ENCODE measurements around the gene FABP3. TPM values are rescaled to one million over a fixed set of nuclear protein-coding genes. Genes with fewer than 3 reads are reported as not detected.

FABP3 gene
- total and polyA plus RNA-seq, 2 of the 4 experiments (the other 2 are of a cell fraction) = 4.8 to 8.6 TPM

- in situ Hi-C loops (cut with MboI; ENCODE audit: low sequenced_read_pairs) (no loop called here), intact Hi-C loops (cut with micrococcal nuclease) (no loop called here), dilution Hi-C loops (cut with HindIII; ENCODE audit: low sequenced_read_pairs, unreplicated experiment) (no loop called here)
- Histone ChIP-seq H2BK120ac (ENCODE audit: low read depth, low read length) (no peak overlapping the region), H2BK15ac (ENCODE audit: low read depth, low read length) (no peak overlapping the region), H3K9ac (ENCODE audit: low read depth, low read length) (no peak overlapping the region), H3K14ac (replicated peaks; ENCODE audit: low read depth, low read length) (no peak overlapping the region), H4K91ac (ENCODE audit: insufficient read depth, low read depth, low read length) (no peak overlapping the region), H2AFZ (replicated peaks; ENCODE audit: low read length, poor library complexity) (no peak overlapping the region), H3K79me1 (ENCODE audit: low read depth in 1 of 2, low read length in 2 of 2) (no peaks in the 10 kb centered on the region; a peak in 1 of 4 replicates), H3K27ac (ENCODE audit: insufficient read depth, low read length) (no peak overlapping the region), H3K4me2 (ENCODE audit: low read depth, low read length) (no peak overlapping the region), H3K9me3 (ENCODE audit: control insufficient read depth, insufficient read depth, low read length) (no peaks in the 10 kb centered on the region), H2BK5ac (ENCODE audit: low read depth, low read length, poor library complexity, severe bottlenecking) (no peak overlapping the region), H4K20me1 (ENCODE audit: insufficient read depth, low read length) (no peaks in the 10 kb centered on the region), H2AK9ac (replicated peaks; ENCODE audit: low read depth, low read length, poor library complexity) (no peak overlapping the region), H3K18ac (ENCODE audit: low read depth, low read length) (no peak overlapping the region), H2BK20ac (ENCODE audit: low read depth, low read length) (no peak overlapping the region), H3K9me1 (ENCODE audit: insufficient read depth, low read length) (no peaks in the 10 kb centered on the region; the same call in 1 of the 2 replicates), H2AK5ac (ENCODE audit: low read depth, low read length) (no peak overlapping the region), H4K8ac (ENCODE audit: low read depth in 2 of 2, low read length in 2 of 2) (no peak overlapping the region), H3K27me3 (ENCODE audit: control insufficient read depth, insufficient read depth, low read length) (no peaks in the 10 kb centered on the region), H4K5ac (ENCODE audit: low read depth, low read length) (no peak overlapping the region), H3K4ac (ENCODE audit: low read depth, low read length) (no peak overlapping the region), H3K36me3 (ENCODE audit: control insufficient read depth, insufficient read depth, low read length) (peaks cover 17% of the 10 kb centered on the region), H3K4me3 (ENCODE audit: insufficient read depth, low read depth, low read length) (no peak overlapping the region), H3K56ac (ENCODE audit: extremely low read depth, insufficient read depth, low read length) (no peak overlapping the region), H3K23ac (ENCODE audit: low read depth, low read length) (no peak overlapping the region), H3K4me1 (ENCODE audit: control insufficient read depth, insufficient read depth, low read length) (no peaks in the 10 kb centered on the region)
- CTCF ChIA-PET = interaction anchor here (1.5 kb wide), 1 partner anchor 10 kb away, joined by 3 read pairs; no protein-coding TSS in a partner anchor
- TF ChIP-seq FOS (IDR thresholded peaks at IDR 0.05; ENCODE audit: low read depth, low read length) (no peak), MXI1 (IDR thresholded peaks at IDR 0.05; ENCODE audit: borderline replicate concordance, low read depth, low read length) (no peak), CTCF (conservative IDR thresholded peaks at IDR 0.05; ENCODE audit: low read depth, low read length) (no peak), CEBPB (IDR thresholded peaks at IDR 0.05; ENCODE audit: low read depth, low read length) (no peak), CHD1 (IDR thresholded peaks at IDR 0.05; ENCODE audit: low read depth, low read length) (no peak), POLR2A (IDR thresholded peaks at IDR 0.05; ENCODE audit: low read depth, low read length) (no peak), BHLHE40 (IDR thresholded peaks at IDR 0.05; ENCODE audit: low read depth, low read length) (no peak), RAD21 (IDR thresholded peaks at IDR 0.05; ENCODE audit: low read length) (no peak), RCOR1 (IDR thresholded peaks at IDR 0.05; ENCODE audit: insufficient replicate concordance, low read length) (no peak), NFE2L2 (IDR thresholded peaks at IDR 0.05; ENCODE audit: low read depth, low read length) (no peak), ELK1 (IDR thresholded peaks at IDR 0.05; ENCODE audit: borderline replicate concordance, low read depth, low read length) (no peak), MAFK (IDR thresholded peaks at IDR 0.05; ENCODE audit: low read depth, low read length) (no peak), SMC3 (IDR thresholded peaks at IDR 0.05; ENCODE audit: low read depth, low read length) (no peak), RFX5 (IDR thresholded peaks at IDR 0.05; ENCODE audit: low read depth, low read length) (no peak), MAZ (IDR thresholded peaks at IDR 0.05; ENCODE audit: borderline replicate concordance, low read depth, low read length) (no peak), USF2 (IDR thresholded peaks at IDR 0.05; ENCODE audit: low read depth, low read length) (no peak)
- POLR2A ChIA-PET (ENCODE audit: unreplicated experiment) = no interaction called here
- no TSS peak for BruUV-seq (replicated peaks)
- DNase-seq (no peak), ATAC-seq (ENCODE audit: low read depth) (no peak)
- WGBS, 2 experiments (ENCODE audit: extremely low coverage in 2 of 2, insufficient read length in 1 of 2) = 91% methylated on average over 4 of the region's 6 CpGs; no CpG with 5 or more reads in 1 of the 2 experiments
Measured at GRCh38 chr1:31361607-31362006, 11.3 kb downstream of the FABP3 start.

Data from IMR-90 (cell line).